ENCODE measurements around the gene RFX3.

Gene RFX3

GRCh38 chr9:3498691-3499090 is 27.1 kb downstream of the RFX3 start:
- no peak for DNase-seq (ENCODE audit: low read depth)
- no peak overlapping the region for H3K4me3 ChIP-seq (ENCODE audit: control insufficient read depth, low read depth, low read length)
- TF ChIP-seq CTCF (IDR thresholded peaks at IDR 0.05; ENCODE audit: control insufficient read depth, insufficient read depth, low read depth, low read length, missing control alignments): no peak

DNA sequence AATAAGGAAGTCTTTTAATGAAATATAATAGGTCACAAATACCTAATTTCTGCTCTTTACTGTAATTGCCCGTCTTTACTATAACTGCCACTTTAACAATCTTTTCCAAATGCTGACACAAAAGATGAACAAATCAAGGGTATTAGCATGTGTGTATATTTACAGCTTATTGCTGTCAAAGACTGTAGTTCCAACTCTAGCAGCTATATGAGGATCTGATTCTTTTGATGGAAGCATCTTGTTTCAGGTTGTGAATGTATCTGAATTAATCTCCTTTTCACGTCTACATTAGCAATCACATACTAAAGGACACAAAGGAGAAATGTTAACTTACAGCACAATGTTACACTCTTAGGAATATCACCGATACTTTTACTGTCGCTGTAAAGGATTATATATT is 27.9 kb downstream of the RFX3 start:
- DNase-seq (ENCODE audit: low read depth): no peak
- no peak overlapping the region for H3K4me3 ChIP-seq (ENCODE audit: control insufficient read depth, low read depth, low read length)
- no peak for TF ChIP-seq CTCF (IDR thresholded peaks at IDR 0.05; ENCODE audit: control insufficient read depth, insufficient read depth, low read depth, low read length, missing control alignments)

DNA sequence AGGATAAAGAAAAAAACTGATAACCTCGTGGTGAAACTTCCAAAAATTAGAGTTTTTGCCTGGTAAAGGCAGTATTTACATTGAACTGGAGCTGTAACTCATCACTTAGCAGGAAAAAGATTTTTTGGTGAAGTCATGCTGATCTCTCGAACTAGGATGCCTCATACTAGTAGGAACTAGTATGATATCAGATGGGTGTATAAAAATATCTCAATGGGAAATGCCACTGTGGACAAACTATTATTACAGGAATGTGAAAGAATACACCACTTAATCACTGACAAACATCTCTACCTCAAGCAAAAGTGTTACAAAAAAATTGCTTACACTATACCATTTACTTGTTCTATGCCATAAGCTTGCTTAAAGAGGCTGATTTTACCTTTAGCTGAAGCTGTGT is 28.4 kb downstream of the RFX3 start:
- TF ChIP-seq CTCF (IDR thresholded peaks at IDR 0.05; ENCODE audit: control insufficient read depth, insufficient read depth, low read depth, low read length, missing control alignments): no peak
- H3K4me3 ChIP-seq (ENCODE audit: control insufficient read depth, low read depth, low read length): no peak overlapping the region
- no peak for DNase-seq (ENCODE audit: low read depth)

DNA sequence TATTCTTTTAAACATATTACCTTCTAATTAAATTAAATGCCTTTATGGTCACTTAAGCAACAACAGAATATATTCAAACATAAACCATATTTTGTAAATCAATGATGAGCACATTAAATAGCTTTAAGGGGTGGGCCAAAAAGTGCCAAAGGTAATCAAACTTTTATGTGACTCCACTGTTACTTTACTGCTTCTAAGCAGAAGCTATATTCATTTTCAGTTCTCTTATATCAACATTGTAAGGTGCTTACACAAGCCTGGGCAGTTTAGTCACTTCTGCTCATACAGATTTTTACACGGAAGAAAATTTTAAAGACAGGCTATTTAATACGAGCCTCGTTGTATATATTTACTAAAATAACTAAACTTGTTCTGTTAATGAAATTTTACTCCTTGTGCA is 29.9 kb downstream of the RFX3 start:
- DNase-seq (ENCODE audit: low read depth): no peak
- TF ChIP-seq CTCF (IDR thresholded peaks at IDR 0.05; ENCODE audit: control insufficient read depth, insufficient read depth, low read depth, low read length, missing control alignments): no peak
- H3K4me3 ChIP-seq (ENCODE audit: control insufficient read depth, low read depth, low read length): no peak overlapping the region

GRCh38 chr9:3492214-3492613 is 33.6 kb downstream of the RFX3 start:
- no peak for DNase-seq (ENCODE audit: low read depth)
- no peak for TF ChIP-seq CTCF (IDR thresholded peaks at IDR 0.05; ENCODE audit: control insufficient read depth, insufficient read depth, low read depth, low read length, missing control alignments)
- H3K4me3 ChIP-seq (ENCODE audit: control insufficient read depth, low read depth, low read length): no peak overlapping the region

- TF ChIP-seq CTCF (IDR thresholded peaks at IDR 0.05; ENCODE audit: control insufficient read depth, insufficient read depth, low read depth, low read length, missing control alignments): no peak
- DNase-seq (ENCODE audit: low read depth): no peak
- no peak overlapping the region for H3K4me3 ChIP-seq (ENCODE audit: control insufficient read depth, low read depth, low read length)
Measured at GRCh38 chr9:3491450-3491849, 34.4 kb downstream of the RFX3 start.

- DNase-seq (ENCODE audit: low read depth): no peak
- TF ChIP-seq CTCF (IDR thresholded peaks at IDR 0.05; ENCODE audit: control insufficient read depth, insufficient read depth, low read depth, low read length, missing control alignments): no peak
- no peak overlapping the region for H3K4me3 ChIP-seq (ENCODE audit: control insufficient read depth, low read depth, low read length)
Measured at GRCh38 chr9:3490957-3491356, 34.8 kb downstream of the RFX3 start.
